Prostate gland (tissue), 2 donors: ENCODE data around the gene TESPA1.

Experiments used
- CTCF ChIP-seq, 4 experiments: fragments of 200-600 bp in 2 of 4; fragments of 450-650 bp in 2 of 4; sonication (generic) in 2 of 4; IDR thresholded peaks; 1 replicate in 3 of 4; 2 replicates in 1 of 4; pipeline ENCODE4 v1.5.1; 2016 to 2019; ENCODE audit warnings: antibody characterized with exemption in 4 of 4, mild to moderate bottlenecking in 2 of 4, moderate library complexity in 2 of 4
- POLR2A ChIP-seq: fragments of 450-650 bp; IDR thresholded peaks from one replicate; pipeline ENCODE4 v1.6.1; 2016; ENCODE audit warnings: antibody characterized with exemption, mild to moderate bottlenecking
- POLR2AphosphoS5 ChIP-seq: sonication (generic); formaldehyde crosslinking; IDR thresholded peaks from one replicate; pipeline ENCODE4 v1.6.1; 2017; ENCODE audit warnings: antibody characterized with exemption

- TF ChIP-seq POLR2AphosphoS5 (no peak), POLR2A (no peak), CTCF (IDR thresholded peaks at IDR 0.05) (no peak)
Observed at GRCh38 chr12:54932038-54932437, 52.5 kb downstream of the TESPA1 start.
